Kidney (tissue), 14 donors: ENCODE measurements around the gene EPHB6. TPM values are rescaled to one million over a fixed set of nuclear protein-coding genes. Genes with fewer than 3 reads are reported as not detected.

Source experiments
- DNase-seq, 5 donors: peaks; one replicate each; pipeline ENCODE4 v3.0.0-alpha.2; 2013 to 2020
- FAIRE-seq: peaks from 2 replicates; lab custom pipeline; 2012; peaks lifted over from hg19 to GRCh38; lab: Jason Lieb, UNC
- H3K27ac ChIP-seq, 2 donors: one replicate each; pipeline ENCODE4 v1.7.0; 2013; ENCODE audit warnings: low read depth in 2 of 2, low read length in 2 of 2, inconsistent platforms in 1 of 2
- H3K27me3 ChIP-seq: one replicate; pipeline ENCODE4 v1.7.1; 2013; ENCODE audit warnings: low read length, inconsistent platforms; ENCODE audit not compliant: control insufficient read depth, insufficient read depth
- H3K36me3 ChIP-seq, 3 donors: one replicate each; pipeline versions ENCODE4 v1.7.0 to v1.7.1; 2013; ENCODE audit warnings: low read length in 3 of 3, control low read depth in 1 of 3, inconsistent platforms in 1 of 3; ENCODE audit not compliant: insufficient read depth in 3 of 3, control insufficient read depth in 2 of 3
- H3K4me1 ChIP-seq, 3 donors: one replicate each; pipeline versions ENCODE4 v1.7.0 to v1.7.1; 2013; ENCODE audit warnings: low read length in 3 of 3, inconsistent platforms in 1 of 3, low read depth in 1 of 3; ENCODE audit not compliant: control insufficient read depth in 2 of 3, insufficient read depth in 2 of 3
- H3K4me3 ChIP-seq, 3 donors: one replicate each; pipeline versions ENCODE4 v1.7.0 to v1.8.1; 2013; ENCODE audit warnings: low read length in 3 of 3, control low read depth in 1 of 3, inconsistent platforms in 1 of 3
- H3K9ac ChIP-seq, 3 donors: one replicate each; pipeline versions ENCODE4 v1.7.0 to v1.7.1; 2013; ENCODE audit warnings: low read length in 3 of 3, control low read depth in 1 of 3, inconsistent platforms in 1 of 3
- H3K9me3 ChIP-seq, 3 donors: one replicate each; pipeline versions ENCODE4 v1.7.0 to v1.7.1; 2013; ENCODE audit warnings: low read length in 3 of 3, control low read depth in 1 of 3, inconsistent platforms in 1 of 3; ENCODE audit not compliant: control insufficient read depth in 2 of 3, insufficient read depth in 1 of 3
- intact Hi-C: fragments of 100-400 bp; cut with DNase I; formaldehyde crosslinking; loops from one replicate; pipeline ENCODE4 v1.11.1; 2022
- polyA plus RNA-seq: library from polyadenylated mRNA; stranded (reverse); fragments of 350-450 nt; fragmentation: Illumina TruSeq; extraction: RNeasy Lipid Tissue Mini Kit (QIAGEN cat#74804); gene quantifications from one replicate; pipeline ENCODE4 v1.2.3, GENCODE V29; 2014; ENCODE audit warnings: low read depth, low replicate concordance; ENCODE audit not compliant: insufficient read depth
- total RNA-seq: library from RNA; stranded (reverse); fragmentation: NEBNext Ultra II Directional; extraction: Animal tissue kit (Norgen Biotek cat#: 25700); gene quantifications from one replicate; pipeline ENCODE4 v1.2.1, GENCODE V29; 2021
- TF ChIP-seq, protein P1 (sequence below): IDR thresholded peaks from 3 replicates; pipeline ENCODE4 v1.5.1; 2012; ENCODE audit warnings: mild to moderate bottlenecking, moderate library complexity, borderline replicate concordance; ENCODE audit not compliant: insufficient read depth; ENCODE audit errors: extremely low read depth
- donor health status: control.
- donor health status: control.
- donor health status: control.
- donor health status: control.
- donor health status: control.
- donor health status: DM: yes; HTN: yes; CAD: no.
- donor health status: Normal renal cell carcinoma (clear cell type).

The EPHB6 gene
- total and polyA plus RNA-seq, 2 donors from 2014 or later, result 10.4 to 17.4 TPM

- intact Hi-C loops, result no loop called here
- TF ChIP-seq, protein P1, sequence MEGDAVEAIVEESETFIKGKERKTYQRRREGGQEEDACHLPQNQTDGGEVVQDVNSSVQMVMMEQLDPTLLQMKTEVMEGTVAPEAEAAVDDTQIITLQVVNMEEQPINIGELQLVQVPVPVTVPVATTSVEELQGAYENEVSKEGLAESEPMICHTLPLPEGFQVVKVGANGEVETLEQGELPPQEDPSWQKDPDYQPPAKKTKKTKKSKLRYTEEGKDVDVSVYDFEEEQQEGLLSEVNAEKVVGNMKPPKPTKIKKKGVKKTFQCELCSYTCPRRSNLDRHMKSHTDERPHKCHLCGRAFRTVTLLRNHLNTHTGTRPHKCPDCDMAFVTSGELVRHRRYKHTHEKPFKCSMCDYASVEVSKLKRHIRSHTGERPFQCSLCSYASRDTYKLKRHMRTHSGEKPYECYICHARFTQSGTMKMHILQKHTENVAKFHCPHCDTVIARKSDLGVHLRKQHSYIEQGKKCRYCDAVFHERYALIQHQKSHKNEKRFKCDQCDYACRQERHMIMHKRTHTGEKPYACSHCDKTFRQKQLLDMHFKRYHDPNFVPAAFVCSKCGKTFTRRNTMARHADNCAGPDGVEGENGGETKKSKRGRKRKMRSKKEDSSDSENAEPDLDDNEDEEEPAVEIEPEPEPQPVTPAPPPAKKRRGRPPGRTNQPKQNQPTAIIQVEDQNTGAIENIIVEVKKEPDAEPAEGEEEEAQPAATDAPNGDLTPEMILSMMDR, result no peak
- Histone ChIP-seq H3K36me3 (no peaks in the 10 kb centered on the region), H3K27ac (no peak overlapping the region), H3K27me3 (no peaks in the 10 kb centered on the region), H3K9ac (no peak overlapping the region), H3K4me1 (no peaks in the 10 kb centered on the region), H3K9me3 (no peaks in the 10 kb centered on the region), H3K4me3 (no peak overlapping the region)
- no peak for FAIRE-seq
- DNase-seq, result peak in 1 of 5 donors; percentile 7
Measured at GRCh38 chr7:142894112-142894984, 39.5 kb downstream of the EPHB6 start.

- Histone ChIP-seq H3K9me3 (no peaks in the 10 kb centered on the region), H3K4me1 (no peaks in the 10 kb centered on the region), H3K4me3 (no peak overlapping the region), H3K9ac (no peak overlapping the region), H3K27ac (no peak overlapping the region), H3K27me3 (no peaks in the 10 kb centered on the region), H3K36me3 (no peaks in the 10 kb centered on the region)
- TF ChIP-seq, protein P1, result no peak
- FAIRE-seq, result no peak
- no peak for DNase-seq
- intact Hi-C loops, result no loop called here
Measured at GRCh38 chr7:142894985-142895593, 40.2 kb downstream of the EPHB6 start.

DNA sequence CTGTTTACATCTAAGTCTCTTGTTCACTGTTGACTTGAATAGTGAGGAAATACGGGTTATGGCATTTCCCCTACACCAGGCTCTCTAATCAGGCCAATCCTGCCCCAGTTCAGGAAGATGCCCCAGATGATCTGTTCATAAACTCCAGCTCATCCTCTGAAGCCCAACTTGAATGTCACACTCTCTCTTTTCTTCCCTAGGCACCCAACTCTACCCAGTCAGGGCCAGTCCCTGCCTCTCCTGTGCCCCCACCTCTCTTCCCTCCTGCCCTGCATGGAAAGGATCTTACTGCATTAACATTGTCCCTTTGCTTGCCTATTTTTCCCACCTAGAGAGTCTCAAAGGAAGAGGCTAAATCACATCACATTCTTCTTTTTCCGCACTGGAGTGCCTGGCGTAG is 41.3 kb downstream of the EPHB6 start:
- Histone ChIP-seq H3K36me3 (no peaks in the 10 kb centered on the region), H3K9me3 (no peaks in the 10 kb centered on the region), H3K4me3 (no peak overlapping the region), H3K4me1 (no peaks in the 10 kb centered on the region), H3K9ac (no peak overlapping the region), H3K27me3 (no peaks in the 10 kb centered on the region), H3K27ac (no peak overlapping the region)
- FAIRE-seq (no peak), DNase-seq (no peak)
- intact Hi-C loops, result no loop called here
- TF ChIP-seq, protein P1, result no peak
